K562 (cell line): ENCODE results near the gene ACER2. TPM values are rescaled to one million over a fixed set of nuclear protein-coding genes. Genes with fewer than 3 reads are reported as not detected.
"Not testable (repeated sequence)": the region's sequence is repeated elsewhere in the genome, so short reads cannot be mapped to it uniquely, and the experiment has no call there.

Source experiments
- ATAC-seq: fragments of 200-7000 bp; cut with Tn5 transposase; 3 replicates; pipeline ENCODE4 v1.9.1; 2020; ENCODE audit warnings: moderate library complexity
- BruUV-seq: library from RNA; stranded (reverse); fragments of 400-500 nt; replicated peaks from 2 replicates; lab custom pipeline; 2021; lab: Mats Ljungman, UMichigan
- CTCF ChIA-PET: fragments of 300-600 bp; formaldehyde crosslinking; extraction: SDS; loops from one replicate; lab custom pipeline; 2021; ENCODE audit warnings: low intra/inter-chr PET ratio; lab: Yijun Ruan, JAX
- POLR2A ChIA-PET: fragments of 300-600, 350-650 bp; sonication (Branson Sonifier 250); formaldehyde crosslinking; extraction: SDS; loops from one replicate; lab custom pipeline; 2021; ENCODE audit warnings: antibody characterized with exemption, inconsistent platforms; lab: Yijun Ruan, JAX
- DNase-seq, 4 experiments: peaks; one replicate each; pipeline versions ENCODE4 v3.0.0 to v3.0.0-alpha.2; 2011 to 2018; ENCODE audit warnings: low spot score in 3 of 4, mixed read lengths in 3 of 4; ENCODE audit errors: extremely low read depth in 1 of 4
- FAIRE-seq: peaks from 2 replicates; lab custom pipeline; 2011; peaks lifted over from hg19 to GRCh38; lab: Jason Lieb, UNC
- H2AFZ ChIP-seq: 2 replicates; pipeline ENCODE4 v1.6.0; 2011; ENCODE audit warnings: low read depth, low read length, control low read depth, inconsistent platforms
- H3K27ac ChIP-seq: fragments of 200-600 bp; 3 replicates; pipeline ENCODE4 v1.8.0; 2011; ENCODE audit warnings: low read depth, mild to moderate bottlenecking, control low read depth, inconsistent platforms, low read length, moderate library complexity, mixed read lengths; ENCODE audit errors: extremely low read depth
- H3K27me3 ChIP-seq, 2 experiments: fragments of 300-600 bp in 1 of 2; 2 replicates in 1 of 2; 3 replicates in 1 of 2; pipeline versions ENCODE4 v1.6.0 to v1.8.0; 2011; ENCODE audit warnings: inconsistent platforms in 2 of 2, low read length in 2 of 2, mild to moderate bottlenecking in 1 of 2, mixed read lengths in 1 of 2, moderate library complexity in 1 of 2; ENCODE audit not compliant: control insufficient read depth in 2 of 2, insufficient read depth in 2 of 2
- H3K36me3 ChIP-seq: fragments of 300-600 bp; 3 replicates; pipeline ENCODE4 v1.8.0; 2011; ENCODE audit warnings: mild to moderate bottlenecking, low read length, inconsistent platforms; ENCODE audit not compliant: control insufficient read depth, insufficient read depth
- H3K4me1 ChIP-seq, 2 experiments: fragments of 200-600 bp in 1 of 2; replicated peaks in 1 of 2; 2 replicates in 1 of 2; 3 replicates in 1 of 2; pipeline versions ENCODE4 v1.5.1 to v1.8.0; 2011; ENCODE audit warnings: inconsistent platforms in 2 of 2, low read length in 2 of 2, mild to moderate bottlenecking in 1 of 2, mixed read lengths in 1 of 2, moderate library complexity in 1 of 2; ENCODE audit not compliant: control insufficient read depth in 2 of 2, insufficient read depth in 2 of 2
- H3K4me2 ChIP-seq: 2 replicates; pipeline ENCODE4 v1.6.1; 2011; ENCODE audit warnings: low read length, control low read depth, inconsistent platforms, mixed read lengths; ENCODE audit not compliant: insufficient read depth
- H3K4me3 ChIP-seq: fragments of 200-600 bp; sonication (generic), shearing (Covaris generic); 2 replicates; pipeline ENCODE4 v1.5.1; 2016; ENCODE audit warnings: control low read depth, inconsistent platforms
- H3K79me2 ChIP-seq: fragments of 200-600 bp; 3 replicates; pipeline ENCODE4 v1.8.0; 2011; ENCODE audit warnings: low read length, inconsistent platforms; ENCODE audit not compliant: control insufficient read depth, insufficient read depth
- H3K9ac ChIP-seq, 2 experiments: 2 replicates each; pipeline versions ENCODE4 v1.6.0 to v1.6.1; 2011; ENCODE audit warnings: low read depth in 2 of 2, low read length in 2 of 2, control low read depth in 1 of 2, inconsistent platforms in 1 of 2, mild to moderate bottlenecking in 1 of 2, mixed read lengths in 1 of 2; ENCODE audit not compliant: insufficient read depth in 1 of 2
- H3K9me1 ChIP-seq: one replicate; pipeline ENCODE4 v1.6.0; 2011; ENCODE audit warnings: inconsistent platforms, mild to moderate bottlenecking, low read length, moderate library complexity; ENCODE audit not compliant: control insufficient read depth, insufficient read depth
- H3K9me3 ChIP-seq: replicated peaks from 2 replicates; pipeline ENCODE4 v1.5.1; 2011; ENCODE audit warnings: low read depth, low read length, inconsistent platforms; ENCODE audit not compliant: control insufficient read depth, insufficient read depth
- H4K20me1 ChIP-seq: replicated peaks from 2 replicates; pipeline ENCODE4 v1.6.1; 2011; ENCODE audit warnings: low read length, inconsistent platforms, mixed read lengths; ENCODE audit not compliant: control insufficient read depth, insufficient read depth
- BCOR ChIP-seq: fragments of 450-650 bp; IDR thresholded peaks from 2 replicates; pipeline ENCODE4 v1.6.1; 2016
- KAT7 ChIP-seq: sonication (generic); formaldehyde crosslinking; IDR thresholded peaks from 2 replicates; pipeline ENCODE4 v1.8.0; 2022; ENCODE audit warnings: missing genetic modification reagents, mild to moderate bottlenecking, borderline replicate concordance
- KDM1A ChIP-seq, 2 experiments: fragments of 450-650 bp; IDR thresholded peaks; 2 replicates each; pipeline ENCODE4 v1.6.1; 2016; ENCODE audit warnings: mild to moderate bottlenecking in 2 of 2
- TCF3 ChIP-seq: sonication (generic); formaldehyde crosslinking; IDR thresholded peaks from 2 replicates; pipeline ENCODE4 v1.4.0; 2020; ENCODE audit warnings: mild to moderate bottlenecking, missing genetic modification reagents
- ZNF146 ChIP-seq: IDR thresholded peaks from one replicate; pipeline ENCODE4 v1.6.1; 2018; ENCODE audit warnings: missing compliant biosample characterization; ENCODE audit not compliant: unreplicated experiment
- ZSCAN32 ChIP-seq: fragments of 450-650 bp; formaldehyde crosslinking; IDR thresholded peaks from 2 replicates; pipeline ENCODE4 v1.4.0; 2020; ENCODE audit warnings: mild to moderate bottlenecking, moderate library complexity
- WGBS: fragments of 100-300 bp; shearing (Covaris generic); methylation state at CpG from one replicate; pipeline ENCODE4 v1.1.6; 2016; ENCODE audit warnings: low coverage, mixed read lengths; ENCODE audit not compliant: insufficient coverage; ENCODE audit errors: missing lambda C conversion rate; 5-methylcytosine and 5-hydroxymethylcytosine counted together
- in situ Hi-C: fragments of 300-500 bp; cut with MboI; formaldehyde crosslinking; loops from 4 replicates; pipeline ENCODE4 v1.15.0; 2018; ENCODE audit warnings: inconsistent platforms, mixed read lengths
- intact Hi-C: fragments of 100-400 bp; cut with micrococcal nuclease; formaldehyde crosslinking; loops from 2 replicates; pipeline ENCODE4 v1.14.2; 2022
- polyA plus RNA-seq, 8 experiments: library from polyadenylated mRNA; depleted of rRNA in 4 of 8; stranded (reverse) in 5 of 8; unstranded in 3 of 8; fragments of >200 nt; fragmentation: Nextera tagmentation in 2 of 8; fragmentation: Illumina TruSeq in 1 of 8; extraction: Ambion mirVana in 2 of 8; extraction: Trizol in 1 of 8; gene quantifications; 2 replicates each; pipeline versions ENCODE4 v1.2.1 to v1.2.3, GENCODE V29; 2011 to 2014; ENCODE audit warnings: inconsistent platforms in 1 of 8, missing spikeins in 1 of 8
- total RNA-seq, 7 experiments: library from RNA; depleted of rRNA in 6 of 7; stranded (reverse); fragments of >200 nt in 6 of 7; fragmentation: Illumina TruSeq in 2 of 7; extraction: Trizol in 2 of 7; gene quantifications; 2 replicates each; pipeline versions ENCODE4 v1.2.1 to v1.2.3, GENCODE V29; 2011 to 2021; ENCODE audit warnings: low replicate concordance in 1 of 7
- TF ChIP-seq, protein P1 (sequence below), 2 experiments: IDR thresholded peaks in 1 of 2; conservative IDR thresholded peaks in 1 of 2; 2 replicates each; pipeline ENCODE4 v1.6.1; 2016; ENCODE audit warnings: low read depth in 2 of 2, mild to moderate bottlenecking in 1 of 2, missing compliant biosample characterization in 1 of 2, missing genetic modification characterization in 1 of 2, moderate library complexity in 1 of 2
- TF ChIP-seq, protein P2 (sequence below): fragments of 450-650 bp; conservative IDR thresholded peaks from 2 replicates; pipeline ENCODE4 v1.6.1; 2016; ENCODE audit warnings: missing genetic modification characterization, low read depth, mild to moderate bottlenecking, control low read depth, missing compliant biosample characterization
- TF ChIP-seq, protein P3 (sequence below): sonication (generic); formaldehyde crosslinking; IDR thresholded peaks from 2 replicates; pipeline ENCODE4 v1.8.0; 2022; ENCODE audit warnings: missing genetic modification reagents, mild to moderate bottlenecking, moderate library complexity, borderline replicate concordance

ACER2 gene
- total and polyA plus RNA-seq, 9 of the 15 experiments (the other 6 are each of a cell fraction or from before 2014, with no cell fraction given), result 0.17 to 4.6 (median 3.0) TPM

DNA sequence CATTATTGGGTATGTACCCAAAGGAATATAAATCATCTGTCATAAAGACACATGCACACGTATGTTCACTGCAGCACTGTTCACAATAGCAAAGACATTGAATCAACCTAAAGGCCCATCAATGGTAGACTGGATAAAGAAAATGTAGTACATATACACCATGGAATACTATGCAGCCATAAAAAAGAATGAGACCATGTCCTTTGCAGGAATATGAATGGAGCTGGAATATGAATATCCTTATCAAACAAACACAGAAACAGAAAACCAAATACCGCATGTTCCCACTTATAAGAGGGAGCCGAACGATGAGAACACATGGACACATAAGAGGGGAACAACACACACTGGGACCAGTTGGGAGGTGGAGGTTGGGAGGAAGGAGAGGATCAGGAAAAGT lies 19.3 kb upstream of the ACER2 start:
- BruUV-seq, H3K4me2 ChIP-seq, H3K79me2 ChIP-seq, H3K27me3 ChIP-seq, H3K4me3 ChIP-seq, H4K20me1 ChIP-seq, H3K9me3 ChIP-seq, H3K9ac ChIP-seq, DNase-seq, CTCF ChIA-PET, H3K27ac ChIP-seq, in situ Hi-C loops, H3K9me1 ChIP-seq, ATAC-seq, H3K4me1 ChIP-seq, H3K36me3 ChIP-seq, POLR2A ChIA-PET, H2AFZ ChIP-seq, FAIRE-seq: not testable (repeated sequence)
- intact Hi-C loops, result loop anchor here (10.0 kb wide), 1 partner anchor 195 kb away; no protein-coding TSS in a partner anchor
- TF ChIP-seq ZNF146 (CRISPR knock-in tag) (peak; percentile 78), KDM1A (IDR thresholded peaks at IDR 0.05) (0 out of 4 replicates have a peak, but pooled peaks of 1 of the 2 experiments have one; percentile 14), BCOR (0 out of 2 replicates have a peak, but pooled peaks have one; percentile 49)
- 50% methylated on average over 4 of the region's 4 CpGs for WGBS

DNA sequence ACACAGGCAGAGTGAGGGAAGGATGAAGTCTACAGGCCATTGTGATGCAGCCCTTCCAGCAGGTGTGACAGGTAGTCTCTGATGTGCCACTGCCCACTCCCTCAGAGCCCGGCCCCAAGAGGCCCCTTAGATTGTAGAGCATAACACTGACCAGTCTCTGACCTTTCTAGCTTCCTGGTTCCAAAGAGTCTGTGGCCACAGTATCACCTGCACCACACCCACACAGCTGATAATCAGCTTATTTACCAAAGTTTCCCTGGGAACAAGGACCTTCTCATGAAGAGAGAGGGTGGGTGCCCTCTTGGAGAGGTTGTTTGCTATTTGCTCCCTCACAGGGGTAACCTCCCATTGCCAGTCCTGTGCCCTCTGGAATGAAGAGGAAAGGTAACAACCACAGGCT lies 11.0 kb upstream of the ACER2 start:
- H3K9me3 ChIP-seq, result no peaks in the 10 kb centered on the region
- no peaks in the 10 kb centered on the region for H3K79me2 ChIP-seq
- no peaks in the 10 kb centered on the region for H3K9me1 ChIP-seq
- DNase-seq, result peak in 2 of 4 experiments; percentile 22 to 37
- no peaks in the 10 kb centered on the region for H3K27me3 ChIP-seq
- no peak overlapping the region for H3K4me3 ChIP-seq
- intact Hi-C loops, result no loop called here
- BruUV-seq, result no TSS peak
- H4K20me1 ChIP-seq, result no peaks in the 10 kb centered on the region
- H3K4me2 ChIP-seq, result peak overlapping the region; percentile 46; the same call in 1 of the 2 replicates
- peak; percentile 83 for ATAC-seq
- ChIA-PET POLR2A (interaction anchor here (1.6 kb wide), 1 partner anchor 18 kb away, joined by 8 read pairs; the partner anchor contains the start of gene RPS6), CTCF (no interaction called here)
- peaks cover 7 to 9% of the 10 kb centered on the region in 2 experiments; a peak in 4 of 5 replicates for H3K4me1 ChIP-seq
- H3K27ac ChIP-seq, result no peak overlapping the region
- H3K36me3 ChIP-seq, result no peaks in the 10 kb centered on the region
- H2AFZ ChIP-seq, result peak overlapping the region; percentile 62
- no CpG with 5 or more reads among the region's 1 CpG for WGBS
- H3K9ac ChIP-seq, result peak overlapping the region in 1 of 2 experiments; percentile 52; a peak in 1 of 4 replicates
- FAIRE-seq, result no peak
- in situ Hi-C loops, result no loop called here
- TF ChIP-seq ZSCAN32 (CRISPR knock-in tag) (no peak), TCF3 (peak; percentile 41; the same call in 1 of the 2 replicates), KAT7 (CRISPR knock-in tag) (no peak)
- TF ChIP-seq, protein P1, sequence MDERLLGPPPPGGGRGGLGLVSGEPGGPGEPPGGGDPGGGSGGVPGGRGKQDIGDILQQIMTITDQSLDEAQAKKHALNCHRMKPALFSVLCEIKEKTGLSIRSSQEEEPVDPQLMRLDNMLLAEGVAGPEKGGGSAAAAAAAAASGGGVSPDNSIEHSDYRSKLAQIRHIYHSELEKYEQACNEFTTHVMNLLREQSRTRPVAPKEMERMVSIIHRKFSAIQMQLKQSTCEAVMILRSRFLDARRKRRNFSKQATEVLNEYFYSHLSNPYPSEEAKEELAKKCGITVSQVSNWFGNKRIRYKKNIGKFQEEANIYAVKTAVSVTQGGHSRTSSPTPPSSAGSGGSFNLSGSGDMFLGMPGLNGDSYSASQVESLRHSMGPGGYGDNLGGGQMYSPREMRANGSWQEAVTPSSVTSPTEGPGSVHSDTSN (CRISPR knock-in tag; IDR thresholded peaks at IDR 0.05; ENCODE audit: low read depth), result no peak
- TF ChIP-seq, protein P1 (tag; conservative IDR thresholded peaks at IDR 0.05; ENCODE audit: low read depth), result no peak
- TF ChIP-seq, protein P2, sequence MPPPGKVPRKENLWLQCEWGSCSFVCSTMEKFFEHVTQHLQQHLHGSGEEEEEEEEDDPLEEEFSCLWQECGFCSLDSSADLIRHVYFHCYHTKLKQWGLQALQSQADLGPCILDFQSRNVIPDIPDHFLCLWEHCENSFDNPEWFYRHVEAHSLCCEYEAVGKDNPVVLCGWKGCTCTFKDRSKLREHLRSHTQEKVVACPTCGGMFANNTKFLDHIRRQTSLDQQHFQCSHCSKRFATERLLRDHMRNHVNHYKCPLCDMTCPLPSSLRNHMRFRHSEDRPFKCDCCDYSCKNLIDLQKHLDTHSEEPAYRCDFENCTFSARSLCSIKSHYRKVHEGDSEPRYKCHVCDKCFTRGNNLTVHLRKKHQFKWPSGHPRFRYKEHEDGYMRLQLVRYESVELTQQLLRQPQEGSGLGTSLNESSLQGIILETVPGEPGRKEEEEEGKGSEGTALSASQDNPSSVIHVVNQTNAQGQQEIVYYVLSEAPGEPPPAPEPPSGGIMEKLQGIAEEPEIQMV (tag), result no peak
- TF ChIP-seq, protein P3, sequence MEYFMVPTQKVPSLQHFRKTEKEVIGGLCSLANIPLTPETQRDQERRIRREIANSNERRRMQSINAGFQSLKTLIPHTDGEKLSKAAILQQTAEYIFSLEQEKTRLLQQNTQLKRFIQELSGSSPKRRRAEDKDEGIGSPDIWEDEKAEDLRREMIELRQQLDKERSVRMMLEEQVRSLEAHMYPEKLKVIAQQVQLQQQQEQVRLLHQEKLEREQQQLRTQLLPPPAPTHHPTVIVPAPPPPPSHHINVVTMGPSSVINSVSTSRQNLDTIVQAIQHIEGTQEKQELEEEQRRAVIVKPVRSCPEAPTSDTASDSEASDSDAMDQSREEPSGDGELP, result 0 out of 2 replicates have a peak, but pooled peaks have one; percentile 31
